SK-N-MC (cell line): ENCODE results near the gene PPP4R1.

Source experiments
- EZH2 ChIP-seq: fragments of 200-600 bp; sonication (generic); IDR thresholded peaks from one replicate; pipeline ENCODE4 v1.6.1; 2017; ENCODE audit warnings: antibody characterized with exemption
- POLR2AphosphoS5 ChIP-seq: IDR thresholded peaks from 2 replicates; pipeline ENCODE4 v1.6.1; 2012; ENCODE audit warnings: mild to moderate bottlenecking, low read depth, low read length, borderline replicate concordance

DNA sequence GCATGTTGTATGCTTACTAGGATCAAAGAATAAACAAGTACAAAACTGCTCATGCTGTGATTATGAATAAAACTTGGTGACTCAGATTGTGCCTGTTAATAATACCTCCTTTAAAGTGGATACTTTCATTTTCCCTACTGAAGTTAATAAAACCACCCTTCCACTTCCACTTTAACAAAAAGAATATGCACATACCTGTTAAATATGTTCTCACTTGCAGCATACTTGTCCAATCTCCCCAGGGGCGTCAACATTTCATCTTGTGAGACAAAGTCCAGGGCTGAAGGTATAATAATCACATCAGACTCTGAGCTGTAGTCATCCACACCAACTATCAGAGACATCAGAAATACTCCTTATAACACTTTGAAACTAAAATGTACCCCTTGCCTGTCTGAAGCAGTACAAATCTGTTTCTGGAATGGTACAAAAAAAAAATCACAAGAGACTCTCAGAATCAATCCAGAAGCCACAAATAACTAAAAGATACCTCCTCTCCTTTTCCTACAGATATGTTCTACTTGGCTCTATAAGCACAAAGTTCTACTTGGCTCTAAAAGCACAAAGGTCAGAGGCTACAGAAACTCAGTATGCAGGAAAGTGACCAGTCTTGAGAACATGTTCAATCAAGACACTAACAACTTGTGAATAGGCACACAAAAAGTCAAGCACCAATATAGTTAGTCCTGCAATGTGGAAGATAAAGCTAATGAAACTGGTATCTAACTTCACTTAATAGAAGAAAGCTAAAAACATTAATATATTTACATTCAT lies 19.3 kb downstream of the PPP4R1 start:
- TF ChIP-seq POLR2AphosphoS5 = no peak
- TF ChIP-seq EZH2 = no peak
